HFFc6 (cell line): ENCODE data around the gene OR8S1. TPM values are rescaled to one million over a fixed set of nuclear protein-coding genes. Genes with fewer than 3 reads are reported as not detected.

ENCODE experiments used
- DNase-seq: peaks from one replicate; pipeline ENCODE4 v3.0.0-alpha.2; 2018
- H3K27ac Mint-ChIP-seq: 2 replicates; pipeline ENCODE4 v1.8.0; 2020; ENCODE audit warnings: mild to moderate bottlenecking, mixed read lengths
- H3K27me3 Mint-ChIP-seq: 2 replicates; pipeline ENCODE4 v1.8.0; 2021; ENCODE audit warnings: mild to moderate bottlenecking, moderate library complexity, mixed read lengths; ENCODE audit not compliant: insufficient read depth
- H3K36me3 Mint-ChIP-seq: 2 replicates; pipeline ENCODE4 v1.8.0; 2021; ENCODE audit warnings: low read depth, mixed read lengths
- H3K4me1 Mint-ChIP-seq: 2 replicates; pipeline ENCODE4 v1.8.0; 2020; ENCODE audit warnings: low read depth, mixed read lengths
- H3K4me3 Mint-ChIP-seq: 2 replicates; pipeline ENCODE4 v1.8.0; 2020; ENCODE audit warnings: mild to moderate bottlenecking, moderate library complexity, mixed read lengths
- H3K9me3 Mint-ChIP-seq: 2 replicates; pipeline ENCODE4 v1.8.0; 2020; ENCODE audit warnings: mild to moderate bottlenecking, mixed read lengths
- CTCF ChIP-seq: fragments of 200-600 bp; sonication (generic); IDR thresholded peaks from 2 replicates; pipeline ENCODE4 v1.5.0; 2021; ENCODE audit warnings: antibody characterized with exemption, mild to moderate bottlenecking
- total RNA-seq, 6 experiments: library from RNA; stranded (reverse); fragmentation: NEBNext Ultra II Directional; extraction: Animal tissue kit (Norgen Biotek cat#: 25700); gene quantifications; 2 replicates in 1 of 6; 3 replicates in 5 of 6; pipeline ENCODE4 v1.2.3, GENCODE V29; 2021

Gene OR8S1
- total RNA-seq, 6 experiments from 2014 or later, result not detected

DNA sequence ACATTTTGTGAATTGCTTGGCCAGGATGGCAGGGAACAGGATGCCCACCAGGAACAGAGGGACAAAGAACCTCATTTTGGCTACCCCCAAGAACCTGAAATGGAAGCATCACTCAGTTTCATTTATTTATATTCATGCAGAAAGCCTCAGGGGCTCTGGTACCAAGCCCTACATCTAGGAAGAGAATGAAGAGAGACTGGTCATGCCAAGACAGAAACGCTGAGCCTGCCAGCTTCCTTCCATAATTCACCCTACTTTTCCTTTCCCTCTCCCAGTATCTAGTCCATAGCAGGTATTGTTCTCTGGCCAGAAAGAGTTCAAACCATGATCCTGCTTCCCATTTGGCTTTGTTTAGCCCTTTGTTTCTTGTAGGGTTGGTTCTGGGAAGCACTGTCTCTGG, 44.5 kb downstream of the OR8S1 start, which contains the start of gene LALBA:
TSS of gene LALBA (minus strand) at position 101 of the 400 bp plus-strand sequence. CDS start at position 75, 26 bp downstream.
- Mint-ChIP-seq H3K27ac (no peak within 1 kb of the TSS), H3K27me3 (peaks cover 16% of the 10 kb centered on the region), H3K36me3 (no peaks in the 10 kb centered on the region), H3K4me3 (no peak within 1 kb of the TSS), H3K4me1 (no peaks in the 10 kb centered on the region), H3K9me3 (no peaks in the 10 kb centered on the region)
- DNase-seq, result no peak
- no peak for TF ChIP-seq CTCF

DNA sequence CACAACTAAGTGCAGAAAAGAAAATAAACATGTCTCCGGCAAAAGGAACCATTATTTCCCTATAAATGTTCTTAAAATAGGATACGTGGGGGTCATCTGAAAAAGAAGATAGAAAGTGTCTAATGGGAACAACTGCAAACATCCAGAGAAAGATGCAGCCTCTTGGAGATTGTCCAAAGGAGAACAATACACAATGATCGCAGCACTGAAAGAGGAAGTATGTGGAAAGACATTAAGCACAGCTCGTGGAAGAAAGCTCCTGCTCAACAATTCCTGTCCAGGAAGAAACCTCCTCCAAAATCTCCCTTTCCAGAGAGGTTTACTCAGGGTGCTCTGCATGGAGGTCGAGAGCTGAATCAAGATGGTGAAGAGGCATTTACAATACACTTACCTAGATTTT, 46.9 kb downstream of the OR8S1 start:
- H3K4me3 Mint-ChIP-seq, result no peak overlapping the region
- TF ChIP-seq CTCF, result no peak
- no peak overlapping the region for H3K27ac Mint-ChIP-seq
- DNase-seq, result no peak
- H3K27me3 Mint-ChIP-seq, result peaks cover 13% of the 10 kb centered on the region
- no peaks in the 10 kb centered on the region for H3K36me3 Mint-ChIP-seq
- no peaks in the 10 kb centered on the region for H3K9me3 Mint-ChIP-seq
- no peaks in the 10 kb centered on the region for H3K4me1 Mint-ChIP-seq

Other genes starting within 250 kb of the OR8S1 start
- 1 to 10 TPM; 4.2 to 6.4 (median 5.2) TPM for gene ZNF641, start 174.7 kb upstream of the OR8S1 start, total RNA-seq
- not detected for gene ANP32D, start 53.1 kb upstream of the OR8S1 start, total RNA-seq
- gene C12orf54, start 43.1 kb upstream of the OR8S1 start, total RNA-seq, result not detected
- not detected for gene LALBA, start 44.4 kb downstream of the OR8S1 start, total RNA-seq
- gene KANSL2, start 156.6 kb downstream of the OR8S1 start, total RNA-seq, result 10 to 100 TPM; 17.6 to 28.8 (median 23.2) TPM
- 10 to 100 TPM; 30.7 to 36.7 (median 31.3) TPM for gene CCNT1, start 191.1 kb downstream of the OR8S1 start, total RNA-seq